Pancreas (tissue), 10 donors: ENCODE results near the gene TSEN34. TPM values are rescaled to one million over a fixed set of nuclear protein-coding genes. Genes with fewer than 3 reads are reported as not detected.

Source experiments
- ATAC-seq, 4 donors: fragments of 200-7000 bp; cut with Tn5 transposase; one replicate each; pipeline versions ENCODE4 v1.8.0 to v1.9.1; 2020; ENCODE audit warnings: mild to moderate bottlenecking in 4 of 4, moderate library complexity in 4 of 4
- DNase-seq, 6 donors: peaks; one replicate each; pipeline ENCODE4 v3.0.0-alpha.2; 2020
- FAIRE-seq: peaks from 2 replicates; lab custom pipeline; 2012; peaks lifted over from hg19 to GRCh38; lab: Jason Lieb, UNC
- H3K27ac ChIP-seq, 4 donors: fragments of 200-600 bp; sonication (generic); 1 replicate in 3 of 4; 2 replicates in 1 of 4; pipeline versions ENCODE4 v1.5.0 to v1.8.0; 2020
- H3K27me3 ChIP-seq, 4 donors: fragments of 200-600 bp; one replicate each; pipeline ENCODE4 v1.8.0; 2021
- H3K36me3 ChIP-seq, 3 donors: fragments of 200-600 bp; sonication (generic) in 1 of 3; one replicate each; pipeline versions ENCODE4 v1.5.0 to v1.8.0; 2020 to 2021
- H3K4me1 ChIP-seq, 3 donors: fragments of 200-600 bp; one replicate each; pipeline ENCODE4 v1.8.0; 2021
- H3K4me3 ChIP-seq, 4 donors: fragments of 200-600 bp; sonication (generic) in 2 of 4; one replicate each; pipeline versions ENCODE4 v1.5.0 to v1.8.0; 2020 to 2021
- H3K9me3 ChIP-seq, 4 donors: fragments of 200-600 bp; one replicate each; pipeline ENCODE4 v1.8.0; 2021
- WGBS, 2 donors: extraction: QIAGEN DNeasy Blood & Tissue Kit; methylation state at CpG; one replicate each; pipeline ENCODE4 v1.1.7; 2013; 5-methylcytosine and 5-hydroxymethylcytosine counted together
- intact Hi-C, 3 donors: fragments of 100-400 bp; cut with DNase I; formaldehyde crosslinking; loops; one replicate each; pipeline versions ENCODE4 v1.11.1 to v1.14.2; 2022
- polyA plus RNA-seq, 2 donors: library from polyadenylated mRNA; stranded (reverse); fragments of 200-250 nt; gene quantifications; one replicate each; pipeline ENCODE4 v1.2.3, GENCODE V29; 2013
- total RNA-seq, 6 donors: library from RNA; stranded (reverse); fragmentation: NEBNext Ultra II Directional in 4 of 6; extraction: Animal tissue kit (Norgen Biotek cat#: 25700) in 4 of 6; gene quantifications; one replicate each; pipeline versions ENCODE4 v1.2.1 to v1.2.4, GENCODE V29; 2021 to 2023
- TF ChIP-seq, protein P1 (sequence below), 4 donors: fragments of 200-600 bp; sonication (generic) in 3 of 4; IDR thresholded peaks; one replicate each; pipeline versions ENCODE4 v1.5.0 to v1.8.0; 2021; ENCODE audit warnings: antibody characterized with exemption in 4 of 4
- donor health status: healthy with polysubstance abuse.
- donor health status: DM: no; HTN: no; CAD: no; lungs with moderate emphysema.
- donor health status: DM: no; HTN: no; CAD: no.
- donor health status: control.
- donor health status: control.
- donor health status: Bipolar disorder and iron deficiency.
- donor health status: DM: yes; HTN: yes; CAD: no.
- donor health status: DM: no; HTN: no; CAD: no.
- donor health status: DM: no; HTN: no; CAD: no.
- donor health status: DM: yes; HTN: yes; CAD: no.

The TSEN34 gene
- total and polyA plus RNA-seq, 8 donors, result 16.8 to 33.3 (median 19.4) TPM

DNA sequence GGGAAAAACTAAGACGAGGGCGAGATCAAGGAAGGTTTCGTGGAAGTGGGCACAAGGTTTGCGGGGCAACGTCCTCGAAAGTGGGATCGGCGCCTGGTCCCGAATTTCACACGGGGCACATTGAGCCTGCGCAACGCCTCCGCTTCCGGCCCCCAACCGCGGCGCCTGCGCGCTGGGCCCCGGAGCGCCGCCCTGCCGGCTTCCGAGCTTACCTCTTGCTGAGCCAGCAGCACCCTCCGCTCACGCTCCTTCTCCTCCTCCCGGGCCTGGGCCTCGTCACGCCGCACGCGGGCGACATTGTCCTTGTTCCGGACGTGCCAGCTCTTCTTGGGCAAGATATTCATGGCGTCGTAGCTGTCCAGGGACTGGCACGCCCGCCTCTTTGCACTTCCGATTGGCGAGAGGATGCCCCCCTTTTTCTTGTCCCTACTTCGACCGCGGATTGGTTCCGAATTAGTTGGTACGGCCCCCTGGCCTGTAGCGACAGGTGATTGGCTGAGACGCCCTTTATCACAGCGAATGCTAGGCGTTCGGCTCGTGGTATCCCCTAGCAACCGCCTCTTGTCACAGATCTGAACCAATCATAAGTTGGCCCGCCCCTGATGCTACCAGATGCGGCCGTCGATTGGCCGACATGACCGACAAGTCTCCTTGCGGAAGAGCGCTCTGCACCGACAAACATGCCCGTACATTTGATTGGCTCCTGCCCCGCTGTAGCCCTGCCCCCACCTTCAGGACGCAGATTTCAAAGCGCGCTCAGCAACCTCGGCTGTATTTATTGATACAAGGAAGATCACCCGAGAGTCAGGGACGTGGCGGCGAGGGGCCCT lies 31.5 kb upstream of the TSEN34 start, which contains the start of gene LENG1:
TSS of gene LENG1 (minus strand) at position 370 of the 830 bp plus-strand sequence. CDS start at position 344, 26 bp downstream.
- Histone ChIP-seq H3K4me1 (peaks cover 9 to 23% (median 14%) of the 10 kb centered on the region in 3 donors), H3K27ac (peak within 1 kb of the TSS; percentile 91 to 95 (median 93)), H3K4me3 (peak within 1 kb of the TSS; percentile 59 to 90 (median 70)), H3K36me3 (peaks cover 3 to 31% (median 12%) of the 10 kb centered on the region in 3 donors), H3K27me3 (no peaks in the 10 kb centered on the region), H3K9me3 (no peaks in the 10 kb centered on the region)
- WGBS, 2 donors, result 0 to 1% methylated on average over 72 of the region's 72 CpGs
- TF ChIP-seq, protein P1, sequence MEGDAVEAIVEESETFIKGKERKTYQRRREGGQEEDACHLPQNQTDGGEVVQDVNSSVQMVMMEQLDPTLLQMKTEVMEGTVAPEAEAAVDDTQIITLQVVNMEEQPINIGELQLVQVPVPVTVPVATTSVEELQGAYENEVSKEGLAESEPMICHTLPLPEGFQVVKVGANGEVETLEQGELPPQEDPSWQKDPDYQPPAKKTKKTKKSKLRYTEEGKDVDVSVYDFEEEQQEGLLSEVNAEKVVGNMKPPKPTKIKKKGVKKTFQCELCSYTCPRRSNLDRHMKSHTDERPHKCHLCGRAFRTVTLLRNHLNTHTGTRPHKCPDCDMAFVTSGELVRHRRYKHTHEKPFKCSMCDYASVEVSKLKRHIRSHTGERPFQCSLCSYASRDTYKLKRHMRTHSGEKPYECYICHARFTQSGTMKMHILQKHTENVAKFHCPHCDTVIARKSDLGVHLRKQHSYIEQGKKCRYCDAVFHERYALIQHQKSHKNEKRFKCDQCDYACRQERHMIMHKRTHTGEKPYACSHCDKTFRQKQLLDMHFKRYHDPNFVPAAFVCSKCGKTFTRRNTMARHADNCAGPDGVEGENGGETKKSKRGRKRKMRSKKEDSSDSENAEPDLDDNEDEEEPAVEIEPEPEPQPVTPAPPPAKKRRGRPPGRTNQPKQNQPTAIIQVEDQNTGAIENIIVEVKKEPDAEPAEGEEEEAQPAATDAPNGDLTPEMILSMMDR (IDR thresholded peaks at IDR 0.05), result peak in 1 of 4 donors; percentile 14
- intact Hi-C loops, result no loop called here
- ATAC-seq (peak; percentile 84 to 90 (median 84)), DNase-seq (peak; percentile 89 to 100 (median 100)), FAIRE-seq (peak; percentile 99)

DNA sequence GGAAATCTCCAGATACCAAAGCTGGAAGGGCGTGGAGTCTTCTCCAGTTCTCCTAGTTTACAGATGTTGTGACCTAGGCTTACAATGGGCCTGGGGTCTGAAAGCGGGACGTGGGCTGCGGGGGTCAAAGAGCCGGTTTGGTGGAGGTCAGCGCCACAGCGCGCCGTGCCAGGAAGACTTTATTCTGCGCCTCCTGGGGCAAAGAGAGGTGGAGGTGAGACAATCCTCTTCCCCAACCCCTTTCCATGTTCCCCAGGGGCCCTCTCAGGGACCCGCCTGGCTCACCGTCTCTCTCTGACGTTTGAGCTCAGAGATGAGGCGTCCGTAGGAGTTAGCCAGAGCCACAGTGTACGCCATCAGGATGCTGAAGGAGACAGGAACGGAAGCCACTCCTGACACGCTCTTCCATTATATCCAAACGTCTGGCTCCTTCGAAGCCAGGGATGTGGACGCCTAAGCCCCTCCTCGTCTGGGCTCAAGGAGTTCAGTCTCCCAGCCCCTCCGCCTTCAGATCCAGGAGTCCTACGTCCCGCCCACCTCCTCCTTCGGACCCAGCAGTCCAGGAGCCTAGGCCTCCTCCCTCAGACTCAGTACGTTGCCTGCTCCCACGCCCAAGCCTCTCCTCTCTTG lies 30.8 kb upstream of the TSEN34 start:
- Histone ChIP-seq H3K36me3 (peaks cover 3 to 24% (median 12%) of the 10 kb centered on the region in 3 donors), H3K4me1 (peaks cover 9 to 23% (median 14%) of the 10 kb centered on the region in 3 donors), H3K27me3 (no peaks in the 10 kb centered on the region), H3K9me3 (no peaks in the 10 kb centered on the region), H3K27ac (peak overlapping the region; percentile 61 to 88 (median 86)), H3K4me3 (peak overlapping the region in 3 of 4 donors; percentile 2 to 76 (median 43))
- TF ChIP-seq, protein P1 (IDR thresholded peaks at IDR 0.05), result no peak
- WGBS, 2 donors, result 1 to 2% methylated on average over 28 of the region's 28 CpGs
- intact Hi-C loops, result no loop called here
- peak in 1 of 6 donors; percentile 51 for DNase-seq
- FAIRE-seq, result no peak
- no peak for ATAC-seq

DNA sequence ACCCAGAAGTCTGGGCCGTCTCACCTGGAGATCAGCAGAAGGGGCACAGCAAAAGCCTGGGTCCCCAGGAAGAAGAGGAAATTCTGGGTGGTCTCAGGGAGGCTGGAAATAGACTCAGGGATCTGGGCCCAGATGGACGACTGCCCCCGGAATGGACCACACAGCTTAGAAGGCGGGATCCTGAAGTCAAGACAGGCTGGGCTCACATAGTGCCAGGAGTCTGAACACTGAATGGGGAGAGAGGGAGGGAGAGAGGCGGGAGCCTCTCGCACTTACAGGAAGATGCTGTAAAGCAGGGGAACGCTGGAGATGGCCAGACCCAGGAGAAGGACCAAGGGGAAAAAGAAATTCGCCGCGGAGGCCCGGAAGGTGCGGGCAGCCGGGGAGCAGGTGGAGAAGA lies 30.3 kb upstream of the TSEN34 start:
- ATAC-seq (no peak), DNase-seq (no peak), FAIRE-seq (no peak)
- peak overlapping the region in 2 of 4 donors; percentile 43 to 76 for H3K4me3 ChIP-seq
- peaks cover 3 to 18% (median 8%) of the 10 kb centered on the region in 3 donors for H3K36me3 ChIP-seq
- 29 to 42% methylated on average over 11 to 13 of the region's 13 CpGs for WGBS, 2 donors
- peaks cover 9 to 23% (median 14%) of the 10 kb centered on the region in 3 donors for H3K4me1 ChIP-seq
- H3K27me3 ChIP-seq, result no peaks in the 10 kb centered on the region
- no peaks in the 10 kb centered on the region for H3K9me3 ChIP-seq
- TF ChIP-seq, protein P1 (IDR thresholded peaks at IDR 0.05), result no peak
- intact Hi-C loops, result no loop called here
- H3K27ac ChIP-seq, result peak overlapping the region in 2 of 4 donors; percentile 87 to 88

DNA sequence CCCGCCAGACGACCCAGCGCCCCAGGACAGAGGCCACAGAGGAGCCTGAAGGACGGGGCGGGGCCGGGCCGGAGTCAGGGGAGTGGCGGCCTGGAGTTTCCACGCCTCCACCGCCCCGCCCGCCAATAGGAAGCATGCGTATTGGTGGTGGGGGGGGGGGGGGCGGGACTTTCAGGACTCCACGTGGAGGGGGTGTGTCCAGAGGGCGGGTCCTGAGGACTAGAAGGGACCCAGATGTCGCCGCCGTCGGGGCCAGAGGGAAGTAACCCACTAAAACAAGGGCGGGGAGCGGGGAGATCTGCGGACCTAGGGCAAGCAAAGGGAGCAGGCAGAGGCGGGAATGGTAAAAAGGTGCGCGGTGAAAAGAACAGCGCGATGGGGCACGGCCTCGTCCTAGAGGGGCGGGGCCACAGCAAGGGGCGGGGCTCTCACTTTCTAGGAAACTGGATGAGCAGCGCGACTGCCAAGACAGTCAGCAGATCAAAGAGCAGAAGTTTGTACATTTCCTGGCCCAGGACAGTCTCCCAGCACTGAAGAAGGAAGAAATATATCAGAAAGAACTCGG lies 28.8 kb upstream of the TSEN34 start:
- Histone ChIP-seq H3K4me1 (peaks cover 9 to 23% (median 14%) of the 10 kb centered on the region in 3 donors), H3K36me3 (peaks cover 0 to 5% (median 0%) of the 10 kb centered on the region in 3 donors), H3K9me3 (no peaks in the 10 kb centered on the region), H3K27ac (peak overlapping the region in 1 of 4 donors; percentile 4), H3K4me3 (peak overlapping the region in 2 of 4 donors; percentile 20 to 32), H3K27me3 (no peaks in the 10 kb centered on the region)
- ATAC-seq, result peak; percentile 46 to 66 (median 66)
- peak; percentile 80 to 93 (median 88) for DNase-seq
- intact Hi-C loops, result no loop called here
- FAIRE-seq, result no peak
- TF ChIP-seq, protein P1 (IDR thresholded peaks at IDR 0.05), result no peak
- WGBS, 2 donors, result 1% methylated on average over 28 to 34 of the region's 35 CpGs
